ENCODE data around the gene ARL11.

DNA sequence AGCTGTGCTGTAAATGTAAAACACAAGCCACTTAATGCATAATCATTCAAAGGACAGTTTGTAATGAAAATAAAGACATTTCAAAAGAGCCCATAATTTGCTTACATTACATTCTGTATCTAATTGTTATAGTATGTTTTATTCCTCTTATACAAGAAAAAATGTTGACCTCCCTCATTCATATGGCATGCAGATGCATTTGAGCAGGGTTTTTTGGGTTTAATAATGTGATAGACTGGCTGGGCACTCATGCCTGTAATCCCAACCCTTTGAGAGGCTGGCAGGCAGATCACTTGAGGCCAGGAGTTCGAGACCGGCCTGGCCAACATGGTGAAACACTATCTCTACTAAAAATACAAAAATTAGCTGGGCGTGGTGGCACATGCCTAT lies 11.6 kb upstream of the ARL11 start:
- TF ChIP-seq POLR2A (IDR thresholded peaks at IDR 0.05) = no peak
- TF ChIP-seq, protein P1, sequence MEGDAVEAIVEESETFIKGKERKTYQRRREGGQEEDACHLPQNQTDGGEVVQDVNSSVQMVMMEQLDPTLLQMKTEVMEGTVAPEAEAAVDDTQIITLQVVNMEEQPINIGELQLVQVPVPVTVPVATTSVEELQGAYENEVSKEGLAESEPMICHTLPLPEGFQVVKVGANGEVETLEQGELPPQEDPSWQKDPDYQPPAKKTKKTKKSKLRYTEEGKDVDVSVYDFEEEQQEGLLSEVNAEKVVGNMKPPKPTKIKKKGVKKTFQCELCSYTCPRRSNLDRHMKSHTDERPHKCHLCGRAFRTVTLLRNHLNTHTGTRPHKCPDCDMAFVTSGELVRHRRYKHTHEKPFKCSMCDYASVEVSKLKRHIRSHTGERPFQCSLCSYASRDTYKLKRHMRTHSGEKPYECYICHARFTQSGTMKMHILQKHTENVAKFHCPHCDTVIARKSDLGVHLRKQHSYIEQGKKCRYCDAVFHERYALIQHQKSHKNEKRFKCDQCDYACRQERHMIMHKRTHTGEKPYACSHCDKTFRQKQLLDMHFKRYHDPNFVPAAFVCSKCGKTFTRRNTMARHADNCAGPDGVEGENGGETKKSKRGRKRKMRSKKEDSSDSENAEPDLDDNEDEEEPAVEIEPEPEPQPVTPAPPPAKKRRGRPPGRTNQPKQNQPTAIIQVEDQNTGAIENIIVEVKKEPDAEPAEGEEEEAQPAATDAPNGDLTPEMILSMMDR (IDR thresholded peaks at IDR 0.05) = no peak
- no peak for TF ChIP-seq POLR2AphosphoS5 (IDR thresholded peaks at IDR 0.05)
